WTC11 (cell line): ENCODE results near the gene USP15. TPM values are rescaled to one million over a fixed set of nuclear protein-coding genes. Genes with fewer than 3 reads are reported as not detected.
"Not testable (repeated sequence)": the region's sequence is repeated elsewhere in the genome, so short reads cannot be mapped to it uniquely, and the experiment has no call there.

ENCODE experiments used
- ATAC-seq: fragments of 200-7000 bp; cut with Tn5 transposase; 2 replicates; pipeline ENCODE4 v1.10.0; 2021; ENCODE audit warnings: mild to moderate bottlenecking, moderate library complexity
- CTCF ChIA-PET: fragments of 300-600 bp; sonication (Branson Sonifier 250); formaldehyde crosslinking; loops from one replicate; lab custom pipeline; 2021; ENCODE audit warnings: antibody characterized with exemption; lab: Charles Lee
- POLR2A ChIA-PET: fragments of 350-600 bp; sonication (Branson Sonifier 250); formaldehyde crosslinking; loops from one replicate; lab custom pipeline; 2021; ENCODE audit warnings: antibody characterized with exemption; lab: Charles Lee
- DNase-seq: peaks from one replicate; pipeline ENCODE4 v3.0.0; 2021; ENCODE audit warnings: low spot score
- H3K27ac Mint-ChIP-seq: 2 replicates; pipeline ENCODE4 v1.8.0; 2021; ENCODE audit warnings: mixed read lengths
- H3K27me3 Mint-ChIP-seq: 2 replicates; pipeline ENCODE4 v1.8.0; 2021; ENCODE audit warnings: low read depth, mild to moderate bottlenecking, moderate library complexity, mixed read lengths
- H3K36me3 Mint-ChIP-seq: 2 replicates; pipeline ENCODE4 v1.8.0; 2021; ENCODE audit warnings: mixed read lengths
- H3K4me1 Mint-ChIP-seq: 2 replicates; pipeline ENCODE4 v1.8.0; 2022; ENCODE audit warnings: mixed read lengths
- H3K4me3 Mint-ChIP-seq: 2 replicates; pipeline ENCODE4 v1.8.0; 2021; ENCODE audit warnings: mild to moderate bottlenecking, moderate library complexity, mixed read lengths
- H3K9me3 Mint-ChIP-seq: 2 replicates; pipeline ENCODE4 v1.8.0; 2021; ENCODE audit warnings: mixed read lengths
- total RNA-seq: library from RNA; stranded (reverse); gene quantifications from 3 replicates; pipeline ENCODE4 v1.2.3, GENCODE V29; 2021

USP15 gene
- total RNA-seq, 1 experiment from 2014 or later, result 37.2 TPM

GRCh38 chr12:62463252-62463651 is 203.0 kb downstream of the USP15 start:
- Mint-ChIP-seq H3K9me3 (peaks cover 45% of the 10 kb centered on the region), H3K36me3 (peaks cover 25% of the 10 kb centered on the region), H3K27me3 (peaks cover 13% of the 10 kb centered on the region)
- DNase-seq, H3K27ac Mint-ChIP-seq, H3K4me1 Mint-ChIP-seq, H3K4me3 Mint-ChIP-seq, CTCF ChIA-PET, ATAC-seq, POLR2A ChIA-PET: not testable (repeated sequence)

Other genes with a start within 250 kb of the USP15 start
- 25.8 to 30.9 TPM (median 30.8 TPM) in 3 replicates for gene MON2, start 206.4 kb downstream of the USP15 start, total RNA-seq